ENCODE results near the gene BMP7. TPM values are rescaled to one million over a fixed set of nuclear protein-coding genes. Genes with fewer than 3 reads are reported as not detected.

Gene BMP7
- total and polyA plus RNA-seq, 3 experiments from 2014 or later, result not detected

GRCh38 chr20:57142667-57143066 is 123.8 kb downstream of the BMP7 start:
- H3K4me1 Mint-ChIP-seq, result no peaks in the 10 kb centered on the region
- Histone ChIP-seq H3K36me3 (ENCODE audit: insufficient read depth, low read length) (no peaks in the 10 kb centered on the region), H3K27me3 (ENCODE audit: insufficient read depth, low read length, poor library complexity, severe bottlenecking) (no peaks in the 10 kb centered on the region), H3K27ac (ENCODE audit: low read depth, low read length) (no peak overlapping the region), H3K4me3 (ENCODE audit: low read length) (no peak overlapping the region), H3K9me3 (ENCODE audit: low read length) (no peaks in the 10 kb centered on the region), H3K4me1 (ENCODE audit: insufficient read depth, low read length) (no peaks in the 10 kb centered on the region)
- H3K36me3 Mint-ChIP-seq, result no peaks in the 10 kb centered on the region
- H3K4me3 Mint-ChIP-seq, result no peak overlapping the region
- POLR2A ChIA-PET, result no interaction called here
- CTCF ChIA-PET, result no interaction called here
- H3K27me3 Mint-ChIP-seq, result peaks cover 3 to 7% of the 10 kb centered on the region in 2 donors
- peaks cover 0 to 6% (median 3%) of the 10 kb centered on the region in 5 donors for H3K9me3 Mint-ChIP-seq
- no peak overlapping the region for H3K27ac Mint-ChIP-seq
- DNase-seq, result no peak

- no peak for DNase-seq
Measured at GRCh38 chr20:57141492-57141891, 124.9 kb downstream of the BMP7 start.

GRCh38 chr20:57140416-57140965 is 126.0 kb downstream of the BMP7 start:
- no peak overlapping the region for H3K27ac Mint-ChIP-seq
- ChIA-PET CTCF (no interaction called here), POLR2A (no interaction called here)
- peaks cover 0 to 4% of the 10 kb centered on the region in 2 donors for H3K27me3 Mint-ChIP-seq
- H3K4me3 Mint-ChIP-seq, result no peak overlapping the region
- Histone ChIP-seq H3K4me3 (ENCODE audit: low read length) (no peak overlapping the region), H3K27ac (ENCODE audit: low read depth, low read length) (no peak overlapping the region), H3K27me3 (ENCODE audit: insufficient read depth, low read length, poor library complexity, severe bottlenecking) (no peaks in the 10 kb centered on the region), H3K4me1 (ENCODE audit: insufficient read depth, low read length) (no peaks in the 10 kb centered on the region), H3K9me3 (ENCODE audit: low read length) (no peaks in the 10 kb centered on the region), H3K36me3 (ENCODE audit: insufficient read depth, low read length) (no peaks in the 10 kb centered on the region)
- no peaks in the 10 kb centered on the region for H3K4me1 Mint-ChIP-seq
- no peaks in the 10 kb centered on the region for H3K36me3 Mint-ChIP-seq
- H3K9me3 Mint-ChIP-seq, result peaks cover 0 to 4% (median 0%) of the 10 kb centered on the region in 5 donors
- no peak for DNase-seq

More at GRCh38 chr20:57141492-57141891, 124.9 kb downstream of the BMP7 start:
- H3K27ac ChIP-seq (ENCODE audit: low read depth, low read length), result no peak overlapping the region
- Mint-ChIP-seq H3K36me3 (no peaks in the 10 kb centered on the region), H3K4me3 (no peak overlapping the region), H3K9me3 (peaks cover 0 to 6% (median 1%) of the 10 kb centered on the region in 5 donors), H3K27me3 (peaks cover 3 to 7% of the 10 kb centered on the region in 2 donors), H3K27ac (no peak overlapping the region), H3K4me1 (no peaks in the 10 kb centered on the region)
- no peaks in the 10 kb centered on the region for H3K27me3 ChIP-seq (ENCODE audit: insufficient read depth, low read length, poor library complexity, severe bottlenecking)
- POLR2A ChIA-PET, result no interaction called here
- no peaks in the 10 kb centered on the region for H3K36me3 ChIP-seq (ENCODE audit: insufficient read depth, low read length)
- no peak overlapping the region for H3K4me3 ChIP-seq (ENCODE audit: low read length)
- CTCF ChIA-PET, result no interaction called here
- no peaks in the 10 kb centered on the region for H3K9me3 ChIP-seq (ENCODE audit: low read length)
- no peaks in the 10 kb centered on the region for H3K4me1 ChIP-seq (ENCODE audit: insufficient read depth, low read length)

- DNase-seq, result no peak
- Mint-ChIP-seq H3K4me1 (no peaks in the 10 kb centered on the region), H3K27me3 (peaks cover 0 to 4% of the 10 kb centered on the region in 2 donors), H3K36me3 (no peaks in the 10 kb centered on the region), H3K9me3 (no peaks in the 10 kb centered on the region), H3K4me3 (no peak overlapping the region), H3K27ac (no peak overlapping the region)
- H3K27ac ChIP-seq (ENCODE audit: low read depth, low read length), result no peak overlapping the region
- no peaks in the 10 kb centered on the region for H3K36me3 ChIP-seq (ENCODE audit: insufficient read depth, low read length)
- no peaks in the 10 kb centered on the region for H3K4me1 ChIP-seq (ENCODE audit: insufficient read depth, low read length)
- ChIA-PET CTCF (no interaction called here), POLR2A (no interaction called here)
- H3K9me3 ChIP-seq (ENCODE audit: low read length), result no peaks in the 10 kb centered on the region
- H3K27me3 ChIP-seq (ENCODE audit: insufficient read depth, low read length, poor library complexity, severe bottlenecking), result no peaks in the 10 kb centered on the region
- H3K4me3 ChIP-seq (ENCODE audit: low read length), result no peak overlapping the region
Measured at GRCh38 chr20:57139342-57140093, 126.9 kb downstream of the BMP7 start.

GRCh38 chr20:57138198-57138995 is 128.0 kb downstream of the BMP7 start:
- H3K36me3 ChIP-seq (ENCODE audit: insufficient read depth, low read length), result no peaks in the 10 kb centered on the region
- H3K9me3 Mint-ChIP-seq, result no peaks in the 10 kb centered on the region
- POLR2A ChIA-PET, result no interaction called here

GRCh38 chr20:57137676-57138075 is 128.8 kb downstream of the BMP7 start:
- Mint-ChIP-seq H3K27ac (no peak overlapping the region), H3K4me3 (no peak overlapping the region), H3K9me3 (no peaks in the 10 kb centered on the region), H3K27me3 (peaks cover 4 to 7% of the 10 kb centered on the region in 2 donors), H3K4me1 (no peaks in the 10 kb centered on the region), H3K36me3 (no peaks in the 10 kb centered on the region)
- no peaks in the 10 kb centered on the region for H3K36me3 ChIP-seq (ENCODE audit: insufficient read depth, low read length)
- H3K9me3 ChIP-seq (ENCODE audit: low read length), result no peaks in the 10 kb centered on the region
- ChIA-PET CTCF (no interaction called here), POLR2A (no interaction called here)
- H3K4me3 ChIP-seq (ENCODE audit: low read length), result no peak overlapping the region
- H3K27me3 ChIP-seq (ENCODE audit: insufficient read depth, low read length, poor library complexity, severe bottlenecking), result no peaks in the 10 kb centered on the region
- H3K27ac ChIP-seq (ENCODE audit: low read depth, low read length), result no peak overlapping the region
- H3K4me1 ChIP-seq (ENCODE audit: insufficient read depth, low read length), result no peaks in the 10 kb centered on the region
- no peak for DNase-seq

More at GRCh38 chr20:57138198-57138995, 128.0 kb downstream of the BMP7 start:
- H3K4me1 Mint-ChIP-seq, result no peaks in the 10 kb centered on the region
- no peak for DNase-seq
- no peaks in the 10 kb centered on the region for H3K36me3 Mint-ChIP-seq
- no peak overlapping the region for H3K27ac Mint-ChIP-seq
- no peak overlapping the region for H3K4me3 Mint-ChIP-seq
- H3K27me3 Mint-ChIP-seq, result peaks cover 4% of the 10 kb centered on the region in 2 donors
- CTCF ChIA-PET, result no interaction called here
- Histone ChIP-seq H3K27ac (ENCODE audit: low read depth, low read length) (no peak overlapping the region), H3K4me3 (ENCODE audit: low read length) (no peak overlapping the region), H3K9me3 (ENCODE audit: low read length) (no peaks in the 10 kb centered on the region), H3K4me1 (ENCODE audit: insufficient read depth, low read length) (no peaks in the 10 kb centered on the region), H3K27me3 (ENCODE audit: insufficient read depth, low read length, poor library complexity, severe bottlenecking) (no peaks in the 10 kb centered on the region)

GRCh38 chr20:57136734-57137133 is 129.7 kb downstream of the BMP7 start:
- H3K36me3 ChIP-seq (ENCODE audit: insufficient read depth, low read length), result no peaks in the 10 kb centered on the region
- Mint-ChIP-seq H3K36me3 (no peaks in the 10 kb centered on the region), H3K27me3 (peaks cover 4 to 10% of the 10 kb centered on the region in 2 donors), H3K9me3 (no peaks in the 10 kb centered on the region), H3K4me3 (no peak overlapping the region), H3K27ac (no peak overlapping the region), H3K4me1 (no peaks in the 10 kb centered on the region)
- no peak overlapping the region for H3K4me3 ChIP-seq (ENCODE audit: low read length)
- no peaks in the 10 kb centered on the region for H3K4me1 ChIP-seq (ENCODE audit: insufficient read depth, low read length)
- no peaks in the 10 kb centered on the region for H3K9me3 ChIP-seq (ENCODE audit: low read length)
- ChIA-PET POLR2A (no interaction called here), CTCF (no interaction called here)
- no peaks in the 10 kb centered on the region for H3K27me3 ChIP-seq (ENCODE audit: insufficient read depth, low read length, poor library complexity, severe bottlenecking)
- DNase-seq, result no peak
- no peak overlapping the region for H3K27ac ChIP-seq (ENCODE audit: low read depth, low read length)

- Histone ChIP-seq H3K27ac (ENCODE audit: low read depth, low read length) (no peak overlapping the region), H3K4me1 (ENCODE audit: insufficient read depth, low read length) (no peaks in the 10 kb centered on the region), H3K36me3 (ENCODE audit: insufficient read depth, low read length) (no peaks in the 10 kb centered on the region), H3K4me3 (ENCODE audit: low read length) (no peak overlapping the region), H3K9me3 (ENCODE audit: low read length) (no peaks in the 10 kb centered on the region), H3K27me3 (ENCODE audit: insufficient read depth, low read length, poor library complexity, severe bottlenecking) (no peaks in the 10 kb centered on the region)
- Mint-ChIP-seq H3K27me3 (peaks cover 4 to 10% of the 10 kb centered on the region in 2 donors), H3K36me3 (no peaks in the 10 kb centered on the region), H3K27ac (no peak overlapping the region), H3K4me3 (no peak overlapping the region), H3K9me3 (no peaks in the 10 kb centered on the region), H3K4me1 (no peaks in the 10 kb centered on the region)
- ChIA-PET CTCF (no interaction called here), POLR2A (no interaction called here)
- DNase-seq, result no peak
Measured at GRCh38 chr20:57135875-57136274, 130.6 kb downstream of the BMP7 start.
